Endodermal cell (in vitro differentiated cells): ENCODE measurements around the gene AGMAT. TPM values are rescaled to one million over a fixed set of nuclear protein-coding genes. Genes with fewer than 3 reads are reported as not detected.

Experiments
- DNase-seq: peaks from one replicate; pipeline ENCODE4 v3.0.0-alpha.2; 2017
- H3K27ac ChIP-seq: 2 replicates; pipeline ENCODE4 v1.5.1; 2013; ENCODE audit warnings: mild to moderate bottlenecking, low read depth, low read length, moderate library complexity
- H3K27me3 ChIP-seq: 2 replicates; pipeline ENCODE4 v1.6.1; 2013; ENCODE audit warnings: mild to moderate bottlenecking, low read length, moderate library complexity; ENCODE audit not compliant: insufficient read depth, control insufficient read depth, poor library complexity, severe bottlenecking
- H3K36me3 ChIP-seq: 2 replicates; pipeline ENCODE4 v1.7.0; 2013; ENCODE audit warnings: mild to moderate bottlenecking, low read length, moderate library complexity; ENCODE audit not compliant: control insufficient read depth, insufficient read depth
- H3K4me1 ChIP-seq: one replicate; pipeline ENCODE4 v1.7.0; 2013; ENCODE audit warnings: low read length; ENCODE audit not compliant: control insufficient read depth, insufficient read depth
- H3K4me3 ChIP-seq: 2 replicates; pipeline ENCODE4 v1.5.1; 2013; ENCODE audit warnings: mild to moderate bottlenecking, low read length, moderate library complexity
- H3K9ac ChIP-seq: 2 replicates; pipeline ENCODE4 v1.6.1; 2013; ENCODE audit warnings: mild to moderate bottlenecking, low read length, moderate library complexity; ENCODE audit not compliant: poor library complexity, severe bottlenecking; ENCODE audit errors: extremely low read depth
- H3K9me3 ChIP-seq: 2 replicates; pipeline ENCODE4 v1.6.1; 2013; ENCODE audit warnings: mild to moderate bottlenecking, low read length, moderate library complexity; ENCODE audit not compliant: control insufficient read depth
- H3K27ac Mint-ChIP-seq: 2 replicates; pipeline ENCODE4 v1.8.0; 2020; ENCODE audit warnings: mixed read lengths
- H3K27me3 Mint-ChIP-seq: 2 replicates; pipeline ENCODE4 v1.8.0; 2021; ENCODE audit warnings: mild to moderate bottlenecking, mixed read lengths; ENCODE audit not compliant: insufficient read depth
- H3K36me3 Mint-ChIP-seq: 2 replicates; pipeline ENCODE4 v1.8.0; 2020; ENCODE audit warnings: low read depth, mixed read lengths
- H3K4me1 Mint-ChIP-seq: 2 replicates; pipeline ENCODE4 v1.8.0; 2020; ENCODE audit warnings: mixed read lengths
- H3K4me3 Mint-ChIP-seq: 2 replicates; pipeline ENCODE4 v1.8.0; 2020; ENCODE audit warnings: mild to moderate bottlenecking, moderate library complexity, mixed read lengths
- H3K9me3 Mint-ChIP-seq: 2 replicates; pipeline ENCODE4 v1.8.0; 2020; ENCODE audit warnings: mild to moderate bottlenecking, mixed read lengths
- CTCF ChIP-seq: fragments of 200-600 bp; sonication (generic); conservative IDR thresholded peaks from 2 replicates; pipeline ENCODE4 v1.5.0; 2021; ENCODE audit warnings: antibody characterized with exemption, mild to moderate bottlenecking
- WGBS, 2 experiments: methylation state at CpG; one replicate each; pipeline versions ENCODE4 v1.1.5 to v1.1.7; 2013; ENCODE audit warnings: missing lambda C conversion rate in 2 of 2, mixed read lengths in 1 of 2; ENCODE audit not compliant: insufficient coverage in 1 of 2, insufficient read length in 1 of 2; 5-methylcytosine and 5-hydroxymethylcytosine counted together
- long read RNA-seq, 4 experiments: library from polyadenylated mRNA in 2 of 4; library from RNA in 1 of 4; library from capped mRNA in 1 of 4; stranded (forward) in 3 of 4; unstranded in 1 of 4; transcript quantifications; one replicate each; pipeline ENCODE4 v2.0.0, GENCODE V29; 2020 to 2021; ENCODE audit warnings: inconsistent platforms in 1 of 4
- polyA plus RNA-seq, 2 experiments: library from polyadenylated mRNA; stranded (reverse); fragments of 50-300 nt; gene quantifications; one replicate each; pipeline ENCODE4 v1.2.3, GENCODE V29; 2013
- total RNA-seq, 2 donors: library from RNA; stranded (reverse); fragmentation: NEBNext Ultra II Directional in 1 of 2; extraction: Animal tissue kit (Norgen Biotek cat#: 25700) in 1 of 2; gene quantifications; 2 replicates in 1 of 2; 3 replicates in 1 of 2; pipeline ENCODE4 v1.2.1, GENCODE V29; 2021

Gene AGMAT, protein sequence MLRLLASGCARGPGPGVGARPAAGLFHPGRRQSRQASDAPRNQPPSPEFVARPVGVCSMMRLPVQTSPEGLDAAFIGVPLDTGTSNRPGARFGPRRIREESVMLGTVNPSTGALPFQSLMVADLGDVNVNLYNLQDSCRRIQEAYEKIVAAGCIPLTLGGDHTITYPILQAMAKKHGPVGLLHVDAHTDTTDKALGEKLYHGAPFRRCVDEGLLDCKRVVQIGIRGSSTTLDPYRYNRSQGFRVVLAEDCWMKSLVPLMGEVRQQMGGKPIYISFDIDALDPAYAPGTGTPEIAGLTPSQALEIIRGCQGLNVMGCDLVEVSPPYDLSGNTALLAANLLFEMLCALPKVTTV
- 1 to 10 TPM; 3.8 to 4.4 TPM for total RNA-seq
- 1.0 TPM for polyA plus RNA-seq (2013, experiment 1 of 2)
- polyA plus RNA-seq (2013, experiment 2 of 2): 0.83 TPM
- long read RNA-seq, experiment 1: 0 reads
- long read RNA-seq, experiment 2, partial matches to known transcripts: 0 of 5 reads
- long read RNA-seq, experiment 2, other reads (novel, unspliced or antisense): 2 of 5 reads
- long read RNA-seq, experiment 3, transcript AGMAT-201 (7 exons, 2,500 nt): major isoform, 13 of 13 reads
- long read RNA-seq, experiment 3, partial matches to known transcripts: 0 of 13 reads
- long read RNA-seq, experiment 3, other reads (novel, unspliced or antisense): 0 of 13 reads
- long read RNA-seq, experiment 4, partial matches to known transcripts: 0 of 2 reads
- long read RNA-seq, experiment 4, other reads (novel, unspliced or antisense): 1 of 2 reads

DNA sequence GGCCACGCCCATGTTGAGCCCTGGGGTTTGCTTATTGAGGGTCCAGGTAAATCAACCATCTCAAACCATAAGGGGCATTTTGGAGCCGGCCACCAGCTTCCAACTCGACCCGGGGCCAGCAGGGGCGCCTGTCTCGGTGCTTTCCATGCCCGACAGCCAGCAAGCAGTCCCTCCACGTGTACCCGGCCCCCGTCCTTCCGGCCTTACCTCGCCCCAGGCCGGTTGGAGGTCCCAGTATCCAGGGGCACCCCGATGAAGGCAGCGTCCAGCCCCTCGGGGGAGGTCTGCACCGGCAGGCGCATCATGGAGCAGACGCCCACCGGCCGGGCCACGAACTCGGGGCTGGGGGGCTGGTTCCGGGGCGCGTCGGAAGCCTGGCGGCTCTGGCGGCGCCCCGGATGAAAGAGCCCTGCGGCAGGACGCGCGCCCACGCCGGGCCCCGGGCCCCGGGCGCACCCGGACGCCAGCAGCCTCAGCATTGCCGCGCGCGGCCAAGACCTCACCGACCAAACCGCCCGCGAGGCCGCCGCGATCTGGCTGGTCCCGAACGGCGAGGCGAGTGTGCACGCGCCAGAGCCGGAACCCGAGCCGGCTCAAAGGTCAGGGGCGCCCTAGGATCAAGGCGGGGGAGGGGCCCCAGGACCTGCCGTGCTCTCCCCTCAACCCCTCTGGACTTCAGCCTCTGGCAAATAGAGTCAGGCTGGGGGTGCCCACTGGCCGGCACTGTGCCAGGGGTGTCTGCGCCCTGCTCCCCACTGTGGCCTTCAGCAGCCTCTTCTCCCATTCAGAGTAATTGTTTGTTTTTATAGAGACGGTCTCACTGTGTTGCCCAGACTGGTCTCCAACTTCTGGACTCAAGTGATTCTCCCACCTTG, at the start of gene AGMAT:
Gene AGMAT (minus strand): TSS at position 563 of the 875 bp plus-strand sequence. CDS start 84 bp downstream, at position 479.
- peaks cover 8% of the 10 kb centered on the region for H3K36me3 Mint-ChIP-seq
- peak within 1 kb of the TSS; percentile 54 for H3K4me3 Mint-ChIP-seq
- peak within 1 kb of the TSS; percentile 71 for H3K4me3 ChIP-seq
- no peaks in the 10 kb centered on the region for H3K4me1 ChIP-seq
- peak; percentile 96 for DNase-seq
- no peak within 1 kb of the TSS for H3K27ac Mint-ChIP-seq
- no peaks in the 10 kb centered on the region for H3K36me3 ChIP-seq
- WGBS, 2 experiments: 13 to 14% methylated on average over 36 to 68 of the region's 68 CpGs
- no peaks in the 10 kb centered on the region for H3K9me3 ChIP-seq
- H3K9me3 Mint-ChIP-seq: peaks cover 5% of the 10 kb centered on the region
- peak within 1 kb of the TSS; percentile 41 for H3K9ac ChIP-seq
- H3K27me3 ChIP-seq: no peaks in the 10 kb centered on the region
- peaks cover 2% of the 10 kb centered on the region for H3K4me1 Mint-ChIP-seq
- peak; percentile 81 for TF ChIP-seq CTCF
- H3K27me3 Mint-ChIP-seq: peaks cover 19% of the 10 kb centered on the region
- H3K27ac ChIP-seq: no peak within 1 kb of the TSS

GRCh38 chr1:15633756-15634420, 49.0 kb upstream of the AGMAT start:
- no peaks in the 10 kb centered on the region for H3K27me3 Mint-ChIP-seq

More at GRCh38 chr1:15633756-15634420, 49.0 kb upstream of the AGMAT start:
- Histone ChIP-seq H3K4me1 (no peaks in the 10 kb centered on the region), H3K27ac (no peak overlapping the region), H3K36me3 (peaks cover 83% of the 10 kb centered on the region), H3K4me3 (no peak overlapping the region), H3K9ac (no peak overlapping the region), H3K9me3 (no peaks in the 10 kb centered on the region), H3K27me3 (no peaks in the 10 kb centered on the region)
- Mint-ChIP-seq H3K4me3 (no peak overlapping the region), H3K36me3 (peaks cover 86% of the 10 kb centered on the region), H3K4me1 (no peaks in the 10 kb centered on the region), H3K27ac (no peak overlapping the region), H3K9me3 (no peaks in the 10 kb centered on the region)
- 95 to 96% methylated on average over 9 of the region's 9 CpGs for WGBS, 2 experiments
- no peak for TF ChIP-seq CTCF
- DNase-seq: no peak
